Measurements from ENCODE around the gene SPAG9.
"Not testable (repeated sequence)": the region's sequence is repeated elsewhere in the genome, so short reads cannot be mapped to it uniquely, and the experiment has no call there.

SPAG9 gene

GRCh38 chr17:50954641-50955121 lies 166.0 kb downstream of the SPAG9 start:
- no peak for DNase-seq (ENCODE audit: low read depth)

- DNase-seq (ENCODE audit: low read depth) = peak; percentile 47
Measured at GRCh38 chr17:50953831-50954601, 166.7 kb downstream of the SPAG9 start.

- no peak for DNase-seq (ENCODE audit: low read depth)
Measured at GRCh38 chr17:50953518-50953830, 167.2 kb downstream of the SPAG9 start.

GRCh38 chr17:50952889-50953288 lies 167.8 kb downstream of the SPAG9 start:
- DNase-seq (ENCODE audit: low read depth) = no peak

- no peak for DNase-seq (ENCODE audit: low read depth)
Measured at GRCh38 chr17:50952013-50952412, 168.7 kb downstream of the SPAG9 start.

GRCh38 chr17:50949989-50950877 lies 170.4 kb downstream of the SPAG9 start:
- DNase-seq (ENCODE audit: low read depth) = peak; percentile 70

GRCh38 chr17:50949128-50949988 lies 171.3 kb downstream of the SPAG9 start:
- DNase-seq (ENCODE audit: low read depth) = no peak

GRCh38 chr17:50948711-50949110 lies 172.0 kb downstream of the SPAG9 start:
- no peak for DNase-seq (ENCODE audit: low read depth)

- no peak for DNase-seq (ENCODE audit: low read depth)
Measured at GRCh38 chr17:50947782-50948543, 172.7 kb downstream of the SPAG9 start.

- no peak for DNase-seq (ENCODE audit: low read depth)
Measured at GRCh38 chr17:50946891-50947781, 173.5 kb downstream of the SPAG9 start.

GRCh38 chr17:50946223-50946890 lies 174.3 kb downstream of the SPAG9 start:
- DNase-seq (ENCODE audit: low read depth) = no peak

- no peak for DNase-seq (ENCODE audit: low read depth)
Measured at GRCh38 chr17:50945779-50946222, 174.9 kb downstream of the SPAG9 start.

GRCh38 chr17:50944902-50945720 lies 175.6 kb downstream of the SPAG9 start:
- DNase-seq (ENCODE audit: low read depth) = no peak

- peak; percentile 46 for DNase-seq (ENCODE audit: low read depth)
Measured at GRCh38 chr17:50944054-50944901, 176.4 kb downstream of the SPAG9 start.

- DNase-seq (ENCODE audit: low read depth) = no peak
Measured at GRCh38 chr17:50943575-50943933, 177.1 kb downstream of the SPAG9 start.

- not testable (repeated sequence) for DNase-seq (ENCODE audit: low read depth)
Measured at GRCh38 chr17:50941676-50942048, 179.0 kb downstream of the SPAG9 start.

- no peak for DNase-seq (ENCODE audit: low read depth)
Measured at GRCh38 chr17:50939795-50940684, 180.6 kb downstream of the SPAG9 start.

Measured in amniotic epithelial cell (primary cell).